IPS-18c (cell line): ENCODE results near the gene PTBP1.
"Not testable (repeated sequence)": the region's sequence is repeated elsewhere in the genome, so short reads cannot be mapped to it uniquely, and the experiment has no call there.

Experiments
- H3K4me3 ChIP-seq: 2 replicates; pipeline ENCODE4 v1.7.0; 2013; ENCODE audit warnings: low read depth, mild to moderate bottlenecking, low read length, moderate library complexity; ENCODE audit not compliant: insufficient read depth
- H3K9me3 ChIP-seq: one replicate; pipeline ENCODE4 v1.6.1; 2013; ENCODE audit warnings: mild to moderate bottlenecking, low read length, moderate library complexity; ENCODE audit not compliant: control insufficient read depth, insufficient read depth

Gene PTBP1

GRCh38 chr19:834216-834615 lies 37.0 kb downstream of the PTBP1 start:
- no peak overlapping the region for H3K4me3 ChIP-seq

GRCh38 chr19:835210-835810 lies 38.1 kb downstream of the PTBP1 start:
- H3K4me3 ChIP-seq = no peak overlapping the region

More at GRCh38 chr19:834216-834615, 37.0 kb downstream of the PTBP1 start:
- no peaks in the 10 kb centered on the region for H3K9me3 ChIP-seq

DNA sequence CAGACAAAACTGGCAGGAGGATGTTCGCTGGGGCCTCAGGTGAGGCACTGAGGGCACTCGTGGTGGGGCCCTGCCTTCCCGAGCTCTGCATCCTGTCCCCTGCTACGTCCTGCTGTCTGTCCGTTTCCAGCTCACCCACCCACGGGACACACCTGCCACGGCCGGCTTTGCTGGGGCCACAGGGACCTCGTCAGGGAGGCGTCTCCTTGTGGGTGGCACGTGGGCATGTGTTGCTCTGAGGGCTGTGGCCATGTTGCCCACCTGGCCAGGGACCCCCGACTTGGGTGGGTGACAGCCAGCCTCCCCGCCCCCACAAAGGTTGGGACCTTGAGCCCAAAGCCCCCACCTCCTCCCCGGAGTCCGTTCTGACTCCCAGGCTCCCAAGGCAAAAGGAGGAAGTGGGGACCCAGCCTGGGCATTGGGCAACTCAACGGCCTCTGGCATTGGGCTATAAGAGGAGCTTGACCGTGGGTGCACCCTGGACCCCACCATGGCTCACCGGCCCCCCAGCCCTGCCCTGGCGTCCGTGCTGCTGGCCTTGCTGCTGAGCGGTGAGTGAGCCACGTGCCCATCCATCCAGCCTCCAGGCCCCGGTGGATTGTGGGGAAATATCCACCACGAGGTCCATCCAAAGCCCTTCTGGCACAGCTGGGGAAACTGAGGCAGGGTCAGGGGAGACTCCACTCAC lies 43.4 kb downstream of the PTBP1 start, which contains the start of gene PRTN3:
TSS of gene PRTN3 (plus strand) at position 481 of the 688 bp plus-strand sequence. CDS start at position 491, 10 bp downstream.
- no peaks in the 10 kb centered on the region for H3K9me3 ChIP-seq
- H3K4me3 ChIP-seq = no peak within 1 kb of the TSS

More at GRCh38 chr19:835210-835810, 38.1 kb downstream of the PTBP1 start:
- no peaks in the 10 kb centered on the region for H3K9me3 ChIP-seq

GRCh38 chr19:842802-843179 lies 45.5 kb downstream of the PTBP1 start:
- H3K9me3 ChIP-seq, H3K4me3 ChIP-seq: not testable (repeated sequence)

- Histone ChIP-seq H3K4me3 (peak overlapping the region; percentile 43; the same call in 1 of the 2 replicates), H3K9me3 (no peaks in the 10 kb centered on the region)
These were observed 46.1 kb downstream of the PTBP1 start for GRCh38 chr19:843180-843835.

DNA sequence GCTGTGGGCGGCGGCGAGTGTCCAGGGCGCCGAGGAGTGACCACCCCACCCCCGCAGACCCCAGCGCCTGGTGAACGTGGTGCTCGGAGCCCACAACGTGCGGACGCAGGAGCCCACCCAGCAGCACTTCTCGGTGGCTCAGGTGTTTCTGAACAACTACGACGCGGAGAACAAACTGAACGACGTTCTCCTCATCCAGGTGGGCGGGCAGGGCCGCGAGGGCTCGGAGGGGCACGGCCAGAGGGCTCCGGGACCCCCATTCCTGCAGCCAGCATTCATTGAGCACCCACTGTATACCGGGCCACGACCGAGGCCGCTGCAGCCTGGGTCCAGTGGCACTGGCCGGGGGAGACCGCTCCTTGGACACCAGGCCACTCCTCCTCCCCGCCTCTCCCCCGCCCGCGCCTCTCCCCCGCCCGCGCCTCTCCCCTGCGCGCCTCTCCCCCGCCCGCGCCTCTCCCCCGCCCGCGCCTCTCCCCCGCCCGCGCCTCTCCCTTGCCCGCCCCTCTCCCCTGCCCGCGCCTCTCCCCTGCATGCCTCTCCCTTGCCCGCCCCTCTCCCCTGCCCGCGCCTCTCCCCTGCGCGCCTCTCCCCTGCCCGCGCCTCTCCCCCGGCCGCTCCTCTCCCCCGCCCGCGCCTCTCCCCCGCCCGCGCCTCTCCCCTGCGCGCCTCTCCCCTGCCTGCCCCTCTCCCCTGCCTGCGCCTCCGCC lies 46.7 kb downstream of the PTBP1 start:
- Histone ChIP-seq H3K9me3 (no peaks in the 10 kb centered on the region), H3K4me3 (peak overlapping the region; percentile 43; the same call in 1 of the 2 replicates)

- H3K9me3 ChIP-seq = no peaks in the 10 kb centered on the region
- no peak overlapping the region for H3K4me3 ChIP-seq
These were observed 47.3 kb downstream of the PTBP1 start for GRCh38 chr19:844546-844971.

DNA sequence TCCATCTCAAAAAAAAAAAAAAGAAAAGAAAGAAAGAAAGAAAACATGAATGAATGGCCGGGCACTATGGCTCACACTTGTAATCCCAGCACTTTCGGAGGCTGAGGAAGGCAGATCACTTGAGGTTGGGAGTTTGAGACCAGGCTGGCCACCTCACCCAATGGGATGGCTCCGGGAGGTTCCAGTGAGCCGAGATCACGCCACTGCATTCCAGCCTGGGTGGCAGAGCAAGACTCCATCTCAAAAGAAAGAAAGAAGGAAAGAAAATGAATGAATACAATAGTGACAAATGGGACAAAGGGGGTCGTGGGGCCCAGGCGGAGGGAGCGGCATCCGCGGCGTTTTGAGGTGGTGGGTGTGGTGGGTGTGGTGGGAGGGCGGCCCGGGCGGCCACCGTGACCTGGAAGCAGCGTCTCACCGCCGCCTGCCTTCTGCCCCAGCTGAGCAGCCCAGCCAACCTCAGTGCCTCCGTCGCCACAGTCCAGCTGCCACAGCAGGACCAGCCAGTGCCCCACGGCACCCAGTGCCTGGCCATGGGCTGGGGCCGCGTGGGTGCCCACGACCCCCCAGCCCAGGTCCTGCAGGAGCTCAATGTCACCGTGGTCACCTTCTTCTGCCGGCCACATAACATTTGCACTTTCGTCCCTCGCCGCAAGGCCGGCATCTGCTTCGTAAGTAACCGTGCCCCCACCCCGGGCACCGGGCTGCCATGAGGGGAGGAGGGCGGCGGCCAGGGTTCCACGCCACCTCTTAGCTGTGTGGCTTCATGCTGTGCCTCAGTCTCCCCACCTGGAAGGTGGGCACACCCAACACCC lies 48.7 kb downstream of the PTBP1 start:
- no peaks in the 10 kb centered on the region for H3K9me3 ChIP-seq
- no peak overlapping the region for H3K4me3 ChIP-seq

GRCh38 chr19:848386-848921 lies 51.2 kb downstream of the PTBP1 start:
- no peaks in the 10 kb centered on the region for H3K9me3 ChIP-seq
- H3K4me3 ChIP-seq = no peak overlapping the region

GRCh38 chr19:849195-849594 lies 51.9 kb downstream of the PTBP1 start:
- not testable (repeated sequence) for H3K9me3 ChIP-seq, H3K4me3 ChIP-seq

GRCh38 chr19:850221-850978 lies 53.1 kb downstream of the PTBP1 start:
- Histone ChIP-seq H3K9me3 (no peaks in the 10 kb centered on the region), H3K4me3 (no peak overlapping the region)

GRCh38 chr19:850979-851335 lies 53.7 kb downstream of the PTBP1 start:
- no peaks in the 10 kb centered on the region for H3K9me3 ChIP-seq
- H3K4me3 ChIP-seq = no peak overlapping the region

DNA sequence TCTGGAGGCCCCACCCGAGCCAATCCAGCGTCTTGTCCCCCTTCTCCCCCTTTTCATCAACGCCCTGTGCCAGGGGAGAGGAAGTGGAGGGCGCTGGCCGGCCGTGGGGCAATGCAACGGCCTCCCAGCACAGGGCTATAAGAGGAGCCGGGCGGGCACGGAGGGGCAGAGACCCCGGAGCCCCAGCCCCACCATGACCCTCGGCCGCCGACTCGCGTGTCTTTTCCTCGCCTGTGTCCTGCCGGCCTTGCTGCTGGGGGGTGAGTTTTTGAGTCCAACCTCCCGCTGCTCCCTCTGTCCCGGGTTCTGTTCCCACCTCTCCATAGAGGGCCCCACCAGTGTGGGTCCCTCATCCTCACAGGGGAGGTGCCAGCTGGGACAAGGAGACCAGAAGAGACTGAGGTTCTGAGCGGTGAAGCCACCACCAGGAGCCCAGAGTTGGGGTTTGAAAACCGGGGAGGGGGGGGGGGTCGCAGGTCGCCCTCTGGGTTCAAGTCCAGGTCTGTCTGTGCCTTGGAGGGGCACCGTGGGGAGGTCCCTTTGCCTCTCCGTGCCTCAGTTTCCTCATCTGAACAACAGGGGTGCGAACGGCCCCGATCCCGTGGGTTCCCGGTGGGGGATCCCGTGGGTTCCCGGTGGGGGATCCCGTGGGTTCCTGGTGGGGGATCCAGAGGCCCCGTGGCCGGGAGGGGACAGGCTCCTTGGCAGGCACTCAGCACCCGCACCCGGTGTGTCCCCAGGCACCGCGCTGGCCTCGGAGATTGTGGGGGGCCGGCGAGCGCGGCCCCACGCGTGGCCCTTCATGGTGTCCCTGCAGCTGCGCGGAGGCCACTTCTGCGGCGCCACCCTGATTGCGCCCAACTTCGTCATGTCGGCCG lies 55.1 kb downstream of the PTBP1 start, which contains the start of gene ELANE:
TSS of gene ELANE (plus strand) at position 168 of the 878 bp plus-strand sequence. CDS start at position 194, 26 bp downstream.
- Histone ChIP-seq H3K4me3 (no peak within 1 kb of the TSS), H3K9me3 (no peaks in the 10 kb centered on the region)

GRCh38 chr19:853014-853585 lies 55.8 kb downstream of the PTBP1 start:
- H3K9me3 ChIP-seq = no peaks in the 10 kb centered on the region
- H3K4me3 ChIP-seq = no peak overlapping the region
